GM12875 (cell line): ENCODE measurements around the gene ARHGEF38.

Experiments
- H3K4me3 ChIP-seq: one replicate; pipeline ENCODE4 v1.5.1; 2011; ENCODE audit warnings: low read depth, low read length, control low read depth
- TF ChIP-seq, protein P1 (sequence below): IDR thresholded peaks from 2 replicates; pipeline ENCODE4 v1.5.1; 2011; ENCODE audit warnings: low read depth, mild to moderate bottlenecking, control low read depth, inconsistent platforms, low read length, moderate library complexity, borderline replicate concordance; ENCODE audit not compliant: insufficient read depth

ARHGEF38 gene

DNA sequence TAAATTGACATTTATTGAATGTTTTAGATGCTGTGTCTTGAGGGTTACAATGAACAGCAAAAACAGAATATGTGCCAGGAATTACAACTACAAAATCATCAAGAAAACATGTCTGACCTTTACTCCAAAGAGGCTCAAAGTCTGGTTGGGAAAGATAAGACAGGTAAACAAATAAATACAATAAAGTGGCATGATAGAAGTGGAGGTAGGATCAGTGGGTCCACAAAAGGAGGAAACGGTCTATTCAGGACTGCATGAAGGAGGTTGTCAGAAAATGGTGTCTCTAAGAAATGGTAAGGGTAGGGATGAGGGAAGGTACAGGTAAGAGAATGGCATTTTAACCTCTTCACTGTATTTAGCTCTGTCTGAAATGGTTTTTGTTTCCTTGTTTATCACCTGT is 3.8 kb downstream of the ARHGEF38 start:
- TF ChIP-seq, protein P1, sequence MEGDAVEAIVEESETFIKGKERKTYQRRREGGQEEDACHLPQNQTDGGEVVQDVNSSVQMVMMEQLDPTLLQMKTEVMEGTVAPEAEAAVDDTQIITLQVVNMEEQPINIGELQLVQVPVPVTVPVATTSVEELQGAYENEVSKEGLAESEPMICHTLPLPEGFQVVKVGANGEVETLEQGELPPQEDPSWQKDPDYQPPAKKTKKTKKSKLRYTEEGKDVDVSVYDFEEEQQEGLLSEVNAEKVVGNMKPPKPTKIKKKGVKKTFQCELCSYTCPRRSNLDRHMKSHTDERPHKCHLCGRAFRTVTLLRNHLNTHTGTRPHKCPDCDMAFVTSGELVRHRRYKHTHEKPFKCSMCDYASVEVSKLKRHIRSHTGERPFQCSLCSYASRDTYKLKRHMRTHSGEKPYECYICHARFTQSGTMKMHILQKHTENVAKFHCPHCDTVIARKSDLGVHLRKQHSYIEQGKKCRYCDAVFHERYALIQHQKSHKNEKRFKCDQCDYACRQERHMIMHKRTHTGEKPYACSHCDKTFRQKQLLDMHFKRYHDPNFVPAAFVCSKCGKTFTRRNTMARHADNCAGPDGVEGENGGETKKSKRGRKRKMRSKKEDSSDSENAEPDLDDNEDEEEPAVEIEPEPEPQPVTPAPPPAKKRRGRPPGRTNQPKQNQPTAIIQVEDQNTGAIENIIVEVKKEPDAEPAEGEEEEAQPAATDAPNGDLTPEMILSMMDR = no peak
- no peak overlapping the region for H3K4me3 ChIP-seq

DNA sequence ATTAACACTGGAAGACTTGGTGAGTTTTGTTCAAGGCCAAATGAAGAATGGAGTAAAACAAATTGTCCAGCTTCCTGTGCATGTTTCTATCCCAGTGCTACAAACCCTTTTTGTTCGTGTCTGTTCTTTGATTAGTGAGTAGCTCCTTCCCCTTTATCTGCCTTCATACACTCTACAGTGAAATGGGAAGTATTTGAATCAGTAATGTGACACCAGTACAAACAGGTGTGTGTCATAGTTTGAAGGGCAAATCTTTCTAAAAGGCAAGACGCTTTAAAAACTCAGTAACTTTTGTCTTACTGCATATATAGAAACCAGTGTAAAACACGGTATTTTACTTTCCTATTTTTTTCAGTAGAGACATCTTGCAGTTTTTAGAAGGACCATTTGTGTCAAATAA is 5.9 kb downstream of the ARHGEF38 start:
- H3K4me3 ChIP-seq = no peak overlapping the region
- TF ChIP-seq, protein P1 = no peak

DNA sequence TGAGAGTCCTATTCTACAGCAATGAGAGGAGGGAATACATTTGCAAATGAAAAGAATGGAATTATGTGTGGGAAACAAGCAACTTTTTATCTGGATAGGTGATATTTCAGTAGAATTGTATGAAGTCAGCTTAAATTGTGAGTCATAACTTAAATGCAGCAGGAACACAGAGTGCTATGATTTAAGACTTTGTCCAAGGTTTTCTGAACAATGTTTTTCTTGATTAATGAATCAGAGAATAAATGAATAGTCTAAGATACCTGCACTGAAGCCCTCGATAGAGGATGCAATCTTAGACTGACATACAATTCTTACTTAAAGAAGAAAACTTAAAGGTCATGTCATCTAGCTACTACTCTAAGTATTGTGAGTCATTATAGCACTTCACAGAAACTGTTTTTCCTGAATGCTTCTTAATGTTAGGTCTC is 8.0 kb downstream of the ARHGEF38 start:
- TF ChIP-seq, protein P1 = no peak

DNA sequence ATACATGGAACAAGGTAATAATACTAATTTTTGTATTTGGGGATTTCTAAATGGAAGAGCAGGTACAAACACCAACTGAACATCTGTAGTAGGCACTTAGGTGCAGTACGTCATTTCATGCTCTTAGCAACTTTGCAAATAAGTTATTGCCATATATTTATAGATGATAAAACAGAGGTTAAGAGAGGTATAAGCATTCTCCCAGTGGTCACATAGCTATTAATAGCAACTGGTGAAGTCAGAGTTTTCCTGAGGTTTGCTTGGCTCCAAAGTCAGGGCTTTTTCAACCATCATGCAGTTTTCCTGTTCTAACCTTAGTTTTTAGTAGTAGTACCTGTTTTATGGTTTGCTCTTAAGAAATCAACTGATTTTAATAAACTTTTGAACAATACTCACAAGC is 10.9 kb downstream of the ARHGEF38 start:
- TF ChIP-seq, protein P1 = no peak
- H3K4me3 ChIP-seq = no peak overlapping the region

More for the DNA sequence above, 8.0 kb downstream of the ARHGEF38 start:
- H3K4me3 ChIP-seq = no peak overlapping the region

DNA sequence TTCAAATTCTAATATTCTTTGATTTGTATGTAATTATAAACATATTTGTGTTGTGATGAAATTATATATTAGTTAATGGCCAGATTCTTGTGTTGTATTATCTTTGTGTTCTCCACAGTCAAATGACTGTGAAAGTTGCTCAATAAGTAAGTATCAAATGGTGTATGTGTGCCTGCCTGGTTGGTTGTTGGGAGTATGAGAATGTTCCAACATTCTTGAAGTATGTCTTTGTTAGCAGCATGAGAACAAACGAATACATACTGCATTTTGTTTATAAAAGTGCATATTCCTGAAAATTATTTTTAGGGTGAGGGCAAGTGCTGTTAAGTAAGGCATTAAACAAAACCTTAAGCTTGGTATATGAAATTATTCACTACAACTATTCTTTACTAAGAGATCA is 16.2 kb downstream of the ARHGEF38 start:
- no peak overlapping the region for H3K4me3 ChIP-seq
- TF ChIP-seq, protein P1 = no peak

DNA sequence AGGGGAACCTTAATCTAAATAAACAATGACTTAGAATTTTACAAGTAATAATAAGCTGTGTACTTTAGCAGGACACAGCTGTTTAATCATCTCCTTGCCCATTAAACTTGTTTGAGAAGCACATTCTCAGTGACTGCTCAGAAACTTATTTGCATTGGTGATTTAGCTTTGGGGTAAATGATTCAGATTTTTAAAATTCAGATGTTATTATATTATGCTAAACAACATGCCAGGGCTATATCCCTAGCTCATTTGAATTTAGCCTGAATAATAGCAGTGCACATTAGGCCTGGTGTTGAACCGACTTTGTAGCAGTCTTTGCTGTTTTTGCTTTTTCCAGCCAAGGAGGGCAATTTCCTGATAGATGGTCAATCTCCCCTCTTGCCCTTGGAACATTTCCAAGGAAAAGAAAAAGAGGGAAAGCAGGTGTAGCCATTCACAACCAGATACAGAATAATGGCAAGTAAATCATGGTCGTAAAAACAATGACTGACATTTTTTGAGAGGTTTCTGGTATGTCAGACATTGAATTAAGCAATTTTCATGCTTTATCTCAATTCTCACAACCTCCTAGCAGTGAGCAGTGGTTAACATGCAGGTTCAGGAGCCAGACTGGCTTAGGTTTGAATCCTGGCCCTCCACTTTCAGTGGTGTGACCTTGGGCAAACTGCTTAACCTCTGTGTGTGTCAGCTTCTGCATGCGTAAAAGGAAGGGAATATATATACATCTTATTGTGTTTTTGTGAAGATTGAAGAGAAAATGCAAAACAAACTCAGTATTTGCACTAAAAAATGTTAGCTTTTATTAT is 16.8 kb downstream of the ARHGEF38 start:
- TF ChIP-seq, protein P1 = no peak

DNA sequence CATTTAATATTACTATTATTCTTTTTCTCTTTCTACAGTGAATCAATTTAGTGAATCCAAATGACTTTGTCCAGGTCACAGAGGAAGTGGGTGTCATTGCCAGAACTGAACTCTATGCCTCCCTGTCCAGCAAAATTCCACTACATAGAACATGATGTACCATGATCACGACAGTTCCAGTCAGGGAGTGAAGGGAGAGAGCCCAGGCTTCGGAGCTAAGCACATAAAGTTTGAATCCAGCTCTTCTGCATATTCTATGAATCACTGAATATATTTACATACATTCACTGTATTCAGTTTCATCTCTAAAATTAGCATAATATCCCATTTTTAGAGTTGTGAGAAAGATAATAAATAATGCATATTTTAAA is 17.4 kb downstream of the ARHGEF38 start:
- H3K4me3 ChIP-seq = no peak overlapping the region
- TF ChIP-seq, protein P1 = no peak

More for the DNA sequence above, 16.8 kb downstream of the ARHGEF38 start:
- no peak overlapping the region for H3K4me3 ChIP-seq
